Measurements from ENCODE around the gene SLC9A9. TPM values are rescaled to one million over a fixed set of nuclear protein-coding genes. Genes with fewer than 3 reads are reported as not detected.

The SLC9A9 gene
- total RNA-seq, 1 donor from 2014 or later, result 20.4 TPM

GRCh38 chr3:143685491-143685890 is 162.8 kb downstream of the SLC9A9 start:
- no peaks in the 10 kb centered on the region for H3K4me1 ChIP-seq (ENCODE audit: control insufficient read depth in 3 of 3, insufficient read depth in 3 of 3, low read length in 3 of 3)
- H3K9me3 ChIP-seq (ENCODE audit: control insufficient read depth in 3 of 3, low read length in 3 of 3), result no peaks in the 10 kb centered on the region
- no peak overlapping the region for H3K4me3 ChIP-seq (ENCODE audit: low read length in 3 of 3)
- H3K27me3 ChIP-seq (ENCODE audit: control insufficient read depth in 3 of 3, insufficient read depth in 3 of 3, low read length in 3 of 3), result no peaks in the 10 kb centered on the region
- H3K36me3 ChIP-seq (ENCODE audit: control insufficient read depth in 3 of 3, insufficient read depth in 3 of 3, low read length in 3 of 3), result no peaks in the 10 kb centered on the region
- H3K9ac ChIP-seq (ENCODE audit: low read depth in 1 of 3, low read length in 3 of 3), result no peak overlapping the region
- H3K27ac ChIP-seq (ENCODE audit: low read depth, low read length), result no peak overlapping the region

- Histone ChIP-seq H3K9me3 (ENCODE audit: control insufficient read depth in 3 of 3, low read length in 3 of 3) (no peaks in the 10 kb centered on the region), H3K27ac (ENCODE audit: low read depth, low read length) (no peak overlapping the region), H3K27me3 (ENCODE audit: control insufficient read depth in 3 of 3, insufficient read depth in 3 of 3, low read length in 3 of 3) (no peaks in the 10 kb centered on the region), H3K36me3 (ENCODE audit: control insufficient read depth in 3 of 3, insufficient read depth in 3 of 3, low read length in 3 of 3) (no peaks in the 10 kb centered on the region), H3K9ac (ENCODE audit: low read depth in 1 of 3, low read length in 3 of 3) (no peak overlapping the region), H3K4me3 (ENCODE audit: low read length in 3 of 3) (no peak overlapping the region), H3K4me1 (ENCODE audit: control insufficient read depth in 3 of 3, insufficient read depth in 3 of 3, low read length in 3 of 3) (no peaks in the 10 kb centered on the region)
These were observed 170.8 kb downstream of the SLC9A9 start for GRCh38 chr3:143677430-143677829.

GRCh38 chr3:143676747-143677146 is 171.5 kb downstream of the SLC9A9 start:
- Histone ChIP-seq H3K36me3 (ENCODE audit: control insufficient read depth in 3 of 3, insufficient read depth in 3 of 3, low read length in 3 of 3) (no peaks in the 10 kb centered on the region), H3K4me3 (ENCODE audit: low read length in 3 of 3) (no peak overlapping the region), H3K27ac (ENCODE audit: low read depth, low read length) (no peak overlapping the region), H3K9me3 (ENCODE audit: control insufficient read depth in 3 of 3, low read length in 3 of 3) (no peaks in the 10 kb centered on the region), H3K9ac (ENCODE audit: low read depth in 1 of 3, low read length in 3 of 3) (no peak overlapping the region), H3K27me3 (ENCODE audit: control insufficient read depth in 3 of 3, insufficient read depth in 3 of 3, low read length in 3 of 3) (no peaks in the 10 kb centered on the region), H3K4me1 (ENCODE audit: control insufficient read depth in 3 of 3, insufficient read depth in 3 of 3, low read length in 3 of 3) (no peaks in the 10 kb centered on the region)

DNA sequence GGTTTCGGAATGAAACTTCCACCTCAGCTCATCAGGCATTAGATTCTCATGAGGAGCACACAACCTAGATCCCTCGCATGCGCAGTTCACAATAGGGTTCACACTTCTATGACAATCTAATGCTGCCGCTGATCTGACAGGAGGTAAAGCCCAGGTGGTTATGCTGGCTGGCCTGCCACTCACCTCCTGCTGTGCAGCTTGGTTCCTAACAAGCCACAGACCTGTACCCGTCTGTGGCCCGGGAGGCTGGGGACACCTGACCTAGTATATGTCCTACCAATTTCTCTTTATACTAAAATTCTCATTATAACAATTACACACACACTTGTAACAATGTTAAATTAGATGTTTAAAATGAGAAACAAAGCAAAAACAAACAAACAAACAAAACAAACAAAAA is 172.2 kb downstream of the SLC9A9 start:
- Histone ChIP-seq H3K4me1 (ENCODE audit: control insufficient read depth in 3 of 3, insufficient read depth in 3 of 3, low read length in 3 of 3) (no peaks in the 10 kb centered on the region), H3K9ac (ENCODE audit: low read depth in 1 of 3, low read length in 3 of 3) (no peak overlapping the region), H3K9me3 (ENCODE audit: control insufficient read depth in 3 of 3, low read length in 3 of 3) (no peaks in the 10 kb centered on the region), H3K27me3 (ENCODE audit: control insufficient read depth in 3 of 3, insufficient read depth in 3 of 3, low read length in 3 of 3) (no peaks in the 10 kb centered on the region), H3K36me3 (ENCODE audit: control insufficient read depth in 3 of 3, insufficient read depth in 3 of 3, low read length in 3 of 3) (no peaks in the 10 kb centered on the region), H3K27ac (ENCODE audit: low read depth, low read length) (no peak overlapping the region), H3K4me3 (ENCODE audit: low read length in 3 of 3) (no peak overlapping the region)

DNA sequence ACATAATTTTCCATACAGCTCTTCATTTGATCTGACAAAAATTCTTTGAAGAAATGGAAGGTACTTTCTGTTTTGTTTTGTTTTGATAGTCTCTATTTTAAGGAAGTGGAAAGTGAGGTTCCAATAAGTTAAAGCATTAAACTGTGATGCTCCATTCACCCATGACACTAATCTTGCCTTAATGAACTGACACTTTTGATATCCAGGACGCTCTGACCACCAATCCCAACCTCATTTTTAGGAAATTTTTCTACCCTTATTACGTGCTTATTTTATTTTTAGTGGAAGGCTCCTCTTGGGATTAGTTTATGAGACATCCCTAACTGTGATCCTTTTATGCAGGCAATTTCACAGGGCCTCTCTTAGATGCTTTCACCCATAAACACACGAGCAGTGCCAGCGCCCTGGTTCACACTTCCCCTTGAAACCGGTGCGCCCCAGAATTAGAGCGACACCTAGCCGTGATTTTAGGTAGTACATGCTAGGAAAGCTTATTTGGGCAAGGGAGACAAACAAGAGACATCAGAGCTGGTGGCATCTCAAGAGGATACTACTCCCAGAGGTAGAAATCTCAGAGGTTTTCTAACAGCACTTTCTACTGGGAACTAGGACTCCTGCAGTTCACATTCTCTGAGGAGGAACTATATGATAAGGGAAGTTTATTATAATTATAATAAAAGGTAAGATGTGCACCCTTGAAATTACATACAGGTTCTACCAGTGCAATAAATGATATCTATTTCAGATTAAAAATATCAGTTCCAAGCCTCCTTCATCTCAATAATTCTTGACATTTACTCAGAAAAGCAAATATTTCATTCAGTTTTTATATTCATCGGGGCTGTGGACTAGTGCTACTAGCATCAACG is 173.9 kb downstream of the SLC9A9 start:
- Histone ChIP-seq H3K27me3 (ENCODE audit: control insufficient read depth in 3 of 3, insufficient read depth in 3 of 3, low read length in 3 of 3) (no peaks in the 10 kb centered on the region), H3K4me3 (ENCODE audit: low read length in 3 of 3) (no peak overlapping the region), H3K27ac (ENCODE audit: low read depth, low read length) (no peak overlapping the region), H3K4me1 (ENCODE audit: control insufficient read depth in 3 of 3, insufficient read depth in 3 of 3, low read length in 3 of 3) (no peaks in the 10 kb centered on the region), H3K9ac (ENCODE audit: low read depth in 1 of 3, low read length in 3 of 3) (no peak overlapping the region), H3K36me3 (ENCODE audit: control insufficient read depth in 3 of 3, insufficient read depth in 3 of 3, low read length in 3 of 3) (no peaks in the 10 kb centered on the region), H3K9me3 (ENCODE audit: control insufficient read depth in 3 of 3, low read length in 3 of 3) (no peaks in the 10 kb centered on the region)

- no peaks in the 10 kb centered on the region for H3K27me3 ChIP-seq (ENCODE audit: control insufficient read depth in 3 of 3, insufficient read depth in 3 of 3, low read length in 3 of 3)
- H3K9ac ChIP-seq (ENCODE audit: low read depth in 1 of 3, low read length in 3 of 3), result no peak overlapping the region
- H3K36me3 ChIP-seq (ENCODE audit: control insufficient read depth in 3 of 3, insufficient read depth in 3 of 3, low read length in 3 of 3), result no peaks in the 10 kb centered on the region
- H3K9me3 ChIP-seq (ENCODE audit: control insufficient read depth in 3 of 3, low read length in 3 of 3), result no peaks in the 10 kb centered on the region
- H3K4me1 ChIP-seq (ENCODE audit: control insufficient read depth in 3 of 3, insufficient read depth in 3 of 3, low read length in 3 of 3), result no peaks in the 10 kb centered on the region
- H3K27ac ChIP-seq (ENCODE audit: low read depth, low read length), result no peak overlapping the region
- no peak overlapping the region for H3K4me3 ChIP-seq (ENCODE audit: low read length in 3 of 3)
These were observed 175.7 kb downstream of the SLC9A9 start for GRCh38 chr3:143672396-143673165.

DNA sequence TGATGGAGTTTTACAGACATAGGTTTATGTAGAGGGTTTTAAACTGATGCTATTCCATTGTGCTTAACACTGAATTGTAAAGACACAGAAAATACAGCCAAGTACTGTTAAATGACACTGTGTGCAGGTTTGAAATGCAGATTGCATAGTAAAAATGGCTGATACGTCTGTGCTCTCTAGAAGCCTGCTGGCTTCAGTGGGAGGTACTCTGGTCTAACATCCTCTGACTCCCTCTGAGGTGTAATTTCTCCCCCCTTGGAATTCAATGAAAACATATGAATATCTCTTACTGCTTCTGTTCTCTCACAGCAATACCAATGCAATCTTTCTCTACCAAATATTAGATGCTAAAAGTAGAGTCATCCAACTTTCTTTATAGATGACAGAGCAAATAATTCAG is 176.6 kb downstream of the SLC9A9 start:
- no peaks in the 10 kb centered on the region for H3K27me3 ChIP-seq (ENCODE audit: control insufficient read depth in 3 of 3, insufficient read depth in 3 of 3, low read length in 3 of 3)
- H3K4me1 ChIP-seq (ENCODE audit: control insufficient read depth in 3 of 3, insufficient read depth in 3 of 3, low read length in 3 of 3), result no peaks in the 10 kb centered on the region
- no peak overlapping the region for H3K9ac ChIP-seq (ENCODE audit: low read depth in 1 of 3, low read length in 3 of 3)
- H3K27ac ChIP-seq (ENCODE audit: low read depth, low read length), result no peak overlapping the region
- H3K36me3 ChIP-seq (ENCODE audit: control insufficient read depth in 3 of 3, insufficient read depth in 3 of 3, low read length in 3 of 3), result no peaks in the 10 kb centered on the region
- no peak overlapping the region for H3K4me3 ChIP-seq (ENCODE audit: low read length in 3 of 3)
- H3K9me3 ChIP-seq (ENCODE audit: control insufficient read depth in 3 of 3, low read length in 3 of 3), result no peaks in the 10 kb centered on the region

GRCh38 chr3:143668924-143669790 is 179.1 kb downstream of the SLC9A9 start:
- H3K9me3 ChIP-seq (ENCODE audit: control insufficient read depth in 3 of 3, low read length in 3 of 3), result no peaks in the 10 kb centered on the region
- H3K36me3 ChIP-seq (ENCODE audit: control insufficient read depth in 3 of 3, insufficient read depth in 3 of 3, low read length in 3 of 3), result no peaks in the 10 kb centered on the region
- H3K4me3 ChIP-seq (ENCODE audit: low read length in 3 of 3), result no peak overlapping the region
- H3K27ac ChIP-seq (ENCODE audit: low read depth, low read length), result no peak overlapping the region
- no peaks in the 10 kb centered on the region for H3K4me1 ChIP-seq (ENCODE audit: control insufficient read depth in 3 of 3, insufficient read depth in 3 of 3, low read length in 3 of 3)
- H3K9ac ChIP-seq (ENCODE audit: low read depth in 1 of 3, low read length in 3 of 3), result no peak overlapping the region
- H3K27me3 ChIP-seq (ENCODE audit: control insufficient read depth in 3 of 3, insufficient read depth in 3 of 3, low read length in 3 of 3), result no peaks in the 10 kb centered on the region

GRCh38 chr3:143668385-143668784 is 179.9 kb downstream of the SLC9A9 start:
- Histone ChIP-seq H3K9me3 (ENCODE audit: control insufficient read depth in 3 of 3, low read length in 3 of 3) (no peaks in the 10 kb centered on the region), H3K36me3 (ENCODE audit: control insufficient read depth in 3 of 3, insufficient read depth in 3 of 3, low read length in 3 of 3) (no peaks in the 10 kb centered on the region), H3K27ac (ENCODE audit: low read depth, low read length) (no peak overlapping the region), H3K4me3 (ENCODE audit: low read length in 3 of 3) (no peak overlapping the region), H3K4me1 (ENCODE audit: control insufficient read depth in 3 of 3, insufficient read depth in 3 of 3, low read length in 3 of 3) (no peaks in the 10 kb centered on the region), H3K27me3 (ENCODE audit: control insufficient read depth in 3 of 3, insufficient read depth in 3 of 3, low read length in 3 of 3) (no peaks in the 10 kb centered on the region), H3K9ac (ENCODE audit: low read depth in 1 of 3, low read length in 3 of 3) (no peak overlapping the region)
